ENCODE data around the gene GHRL.
"Not testable (repeated sequence)": the region's sequence is repeated elsewhere in the genome, so short reads cannot be mapped to it uniquely, and the experiment has no call there.

GHRL gene

GRCh38 chr3:10300087-10300486 lies 7.3 kb upstream of the GHRL start:
- in situ Hi-C loops (cut with MboI; ENCODE audit: low sequenced_read_pairs) = no loop called here

- in situ Hi-C loops (cut with MboI; ENCODE audit: low sequenced_read_pairs) = no loop called here
Measured at GRCh38 chr3:10299679-10300078, 6.9 kb upstream of the GHRL start.

GRCh38 chr3:10299175-10299574 lies 6.4 kb upstream of the GHRL start:
- in situ Hi-C loops (cut with MboI; ENCODE audit: low sequenced_read_pairs) = no loop called here

- in situ Hi-C loops (cut with MboI; ENCODE audit: low sequenced_read_pairs) = not testable (repeated sequence)
Measured at GRCh38 chr3:10298064-10298463, 5.3 kb upstream of the GHRL start.

- in situ Hi-C loops (cut with MboI; ENCODE audit: low sequenced_read_pairs) = no loop called here
Measured at GRCh38 chr3:10294030-10294586, 1.4 kb upstream of the GHRL start.

- in situ Hi-C loops (cut with MboI; ENCODE audit: low sequenced_read_pairs) = no loop called here
Measured at GRCh38 chr3:10291641-10292040, 1.1 kb downstream of the GHRL start.

GRCh38 chr3:10290481-10291176 lies 2.1 kb downstream of the GHRL start:
- in situ Hi-C loops (cut with MboI; ENCODE audit: low sequenced_read_pairs) = no loop called here

- in situ Hi-C loops (cut with MboI; ENCODE audit: low sequenced_read_pairs) = no loop called here
Measured at GRCh38 chr3:10289787-10290355, 2.9 kb downstream of the GHRL start.

- in situ Hi-C loops (cut with MboI; ENCODE audit: low sequenced_read_pairs) = no loop called here
Measured at GRCh38 chr3:10289077-10289476, 3.7 kb downstream of the GHRL start.

GRCh38 chr3:10288575-10288960 lies 4.2 kb downstream of the GHRL start:
- in situ Hi-C loops (cut with MboI; ENCODE audit: low sequenced_read_pairs) = no loop called here

GRCh38 chr3:10287936-10288574 lies 4.7 kb downstream of the GHRL start:
- in situ Hi-C loops (cut with MboI; ENCODE audit: low sequenced_read_pairs) = no loop called here

- in situ Hi-C loops (cut with MboI; ENCODE audit: low sequenced_read_pairs) = no loop called here
Measured at GRCh38 chr3:10286596-10287295, 6.0 kb downstream of the GHRL start.

GRCh38 chr3:10286133-10286524 lies 6.6 kb downstream of the GHRL start:
- in situ Hi-C loops (cut with MboI; ENCODE audit: low sequenced_read_pairs) = no loop called here

GRCh38 chr3:10285272-10286132 lies 7.2 kb downstream of the GHRL start:
- in situ Hi-C loops (cut with MboI; ENCODE audit: low sequenced_read_pairs) = no loop called here

GRCh38 chr3:10284496-10284895 lies 8.3 kb downstream of the GHRL start:
- in situ Hi-C loops (cut with MboI; ENCODE audit: low sequenced_read_pairs) = no loop called here

- in situ Hi-C loops (cut with MboI; ENCODE audit: low sequenced_read_pairs) = no loop called here
Measured at GRCh38 chr3:10283638-10284037, 9.1 kb downstream of the GHRL start.

GRCh38 chr3:10281951-10282350 lies 10.8 kb downstream of the GHRL start:
- in situ Hi-C loops (cut with MboI; ENCODE audit: low sequenced_read_pairs) = no loop called here

- in situ Hi-C loops (cut with MboI; ENCODE audit: low sequenced_read_pairs) = no loop called here
Measured at GRCh38 chr3:10280571-10280970, 12.2 kb downstream of the GHRL start.

- in situ Hi-C loops (cut with MboI; ENCODE audit: low sequenced_read_pairs) = no loop called here
Measured at GRCh38 chr3:10280177-10280529, 12.6 kb downstream of the GHRL start.

- in situ Hi-C loops (cut with MboI; ENCODE audit: low sequenced_read_pairs) = no loop called here
Measured at GRCh38 chr3:10279384-10280176, 13.2 kb downstream of the GHRL start.
